ENCODE data around the gene CCDC78.
"Not testable (repeated sequence)": the region's sequence is repeated elsewhere in the genome, so short reads cannot be mapped to it uniquely, and the experiment has no call there.

Gene CCDC78

DNA sequence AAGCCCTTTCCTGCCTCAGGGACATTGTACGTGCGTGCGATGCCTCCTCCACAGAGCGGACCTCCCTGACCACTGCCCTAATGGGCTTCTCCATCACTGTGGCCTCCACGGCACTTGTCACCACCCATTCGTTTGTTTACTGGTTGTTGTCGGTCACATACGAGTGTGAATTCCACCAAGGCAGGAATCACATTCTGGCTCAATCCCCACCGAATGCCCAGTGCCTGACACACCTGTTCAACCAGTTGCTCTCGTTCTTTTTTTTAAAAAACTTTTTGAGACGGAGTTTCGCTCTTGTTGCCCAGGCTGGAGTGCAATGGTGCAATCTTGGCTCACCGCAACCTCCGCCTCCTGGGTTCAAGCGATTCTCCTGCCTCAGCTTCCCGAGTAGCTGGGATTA is 35.0 kb downstream of the CCDC78 start:
- not testable (repeated sequence) for DNase-seq

DNA sequence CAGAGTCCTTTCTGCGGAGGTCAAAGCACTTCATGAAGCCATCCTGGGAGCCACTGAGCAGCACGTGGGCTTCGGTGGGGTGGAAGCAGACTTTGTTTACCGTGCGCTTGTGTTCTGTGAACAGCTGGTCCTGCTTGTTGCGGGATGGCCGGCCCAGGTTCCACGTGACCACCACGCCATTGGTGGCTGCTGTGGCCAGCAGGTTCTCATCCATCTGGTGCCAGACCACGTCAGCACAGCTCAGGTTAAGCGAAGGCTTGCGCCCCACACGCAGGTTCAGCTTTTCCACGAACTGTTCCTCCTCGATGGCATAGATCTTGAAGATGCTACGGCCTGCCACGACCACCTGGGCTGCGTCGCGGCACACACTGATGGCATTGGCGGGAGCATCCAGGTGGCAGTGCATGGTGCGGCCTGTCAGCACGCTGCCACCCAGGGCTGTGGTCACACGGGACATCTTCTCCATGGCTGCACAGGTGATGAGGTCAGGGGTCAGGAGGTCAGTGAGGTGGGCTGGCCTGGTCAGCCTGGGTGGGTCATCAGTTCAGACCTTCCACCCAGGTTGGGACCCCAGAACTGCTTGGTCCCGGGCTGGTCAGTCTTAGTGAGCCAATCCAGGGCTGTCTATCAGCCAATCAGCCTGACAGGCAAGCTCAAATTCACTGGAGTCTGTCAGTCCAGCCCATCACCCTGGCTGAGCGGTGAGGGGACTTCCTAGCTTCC is 36.9 kb downstream of the CCDC78 start:
- no peak for DNase-seq

DNA sequence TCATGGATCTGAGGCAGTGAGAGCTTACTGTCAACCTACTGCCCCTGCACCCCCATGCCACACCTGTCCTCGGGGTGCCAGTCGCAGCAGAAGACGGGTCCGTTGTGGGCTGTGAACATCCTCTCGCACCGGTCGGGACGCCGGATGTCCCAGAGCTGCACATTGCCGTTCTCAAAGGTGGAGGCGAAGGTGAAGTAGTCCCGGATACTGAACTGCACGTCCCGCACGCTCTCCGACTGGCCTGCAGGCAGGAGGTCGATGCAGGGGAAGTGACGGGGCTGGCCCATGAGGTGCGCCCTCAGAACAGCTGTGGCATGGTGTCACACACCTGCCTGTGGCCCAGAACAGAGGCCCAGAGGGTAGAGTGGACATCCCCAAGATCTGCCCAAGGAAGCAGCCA is 38.7 kb downstream of the CCDC78 start:
- no peak for DNase-seq

DNA sequence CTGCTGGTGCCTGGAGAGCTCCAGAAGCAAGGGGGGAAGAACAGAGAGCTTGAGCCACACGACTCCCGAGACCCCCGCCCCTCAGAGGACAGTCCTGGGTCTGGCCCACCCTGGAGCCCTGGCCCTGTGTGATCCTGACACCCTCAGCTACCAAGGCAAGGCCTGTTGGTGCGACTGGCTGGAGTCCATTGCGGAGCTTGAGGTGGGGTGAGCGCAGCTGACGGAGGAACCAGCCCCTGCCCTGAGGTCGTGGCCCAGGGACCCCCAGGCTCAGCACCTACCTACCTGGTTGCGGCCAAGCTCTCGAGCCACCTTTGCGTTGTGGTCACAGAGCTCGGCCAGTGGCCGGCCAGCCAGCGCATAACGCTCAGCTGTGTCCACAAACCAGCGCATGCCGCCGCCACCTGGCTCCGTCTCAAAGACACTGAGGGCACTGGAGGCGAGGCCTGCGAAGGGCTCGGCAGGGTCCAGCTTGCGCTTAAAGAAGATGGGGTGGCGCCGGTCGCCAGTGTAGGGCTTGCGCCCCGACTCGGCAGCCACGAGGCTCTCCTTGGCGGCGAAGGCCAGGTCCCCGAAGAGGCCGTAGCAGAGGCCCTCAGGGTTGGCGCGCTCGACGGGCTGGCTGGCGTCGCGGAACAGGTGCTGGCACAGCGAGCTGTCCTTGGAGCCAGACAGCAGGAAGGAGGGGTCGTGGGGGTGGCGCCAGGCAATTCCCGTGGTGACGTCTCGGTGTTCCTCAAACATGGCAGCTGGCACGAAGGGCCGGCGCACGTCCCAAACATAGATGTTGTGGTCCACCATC is 39.6 kb downstream of the CCDC78 start:
- DNase-seq, result no peak

DNA sequence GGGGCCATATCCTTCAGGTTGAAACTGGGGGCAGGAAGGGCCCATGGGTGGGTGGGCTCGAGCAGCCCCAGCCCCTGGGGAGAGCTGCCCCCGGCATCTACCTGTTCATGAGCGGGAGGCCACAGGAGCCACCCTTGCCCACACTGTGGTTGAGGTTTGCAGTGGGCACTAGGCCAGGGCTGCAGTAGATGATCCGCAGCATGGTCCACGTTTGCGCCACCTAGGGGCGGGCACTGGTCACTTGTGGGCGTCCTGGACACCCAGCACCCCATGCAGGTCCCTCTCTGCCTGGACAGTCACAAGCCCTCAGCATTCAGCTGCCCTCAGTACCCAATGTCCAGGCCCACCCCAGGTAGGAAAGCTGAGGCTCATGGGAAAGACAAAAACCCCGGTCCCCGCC is 40.3 kb downstream of the CCDC78 start:
- DNase-seq, result no peak

DNA sequence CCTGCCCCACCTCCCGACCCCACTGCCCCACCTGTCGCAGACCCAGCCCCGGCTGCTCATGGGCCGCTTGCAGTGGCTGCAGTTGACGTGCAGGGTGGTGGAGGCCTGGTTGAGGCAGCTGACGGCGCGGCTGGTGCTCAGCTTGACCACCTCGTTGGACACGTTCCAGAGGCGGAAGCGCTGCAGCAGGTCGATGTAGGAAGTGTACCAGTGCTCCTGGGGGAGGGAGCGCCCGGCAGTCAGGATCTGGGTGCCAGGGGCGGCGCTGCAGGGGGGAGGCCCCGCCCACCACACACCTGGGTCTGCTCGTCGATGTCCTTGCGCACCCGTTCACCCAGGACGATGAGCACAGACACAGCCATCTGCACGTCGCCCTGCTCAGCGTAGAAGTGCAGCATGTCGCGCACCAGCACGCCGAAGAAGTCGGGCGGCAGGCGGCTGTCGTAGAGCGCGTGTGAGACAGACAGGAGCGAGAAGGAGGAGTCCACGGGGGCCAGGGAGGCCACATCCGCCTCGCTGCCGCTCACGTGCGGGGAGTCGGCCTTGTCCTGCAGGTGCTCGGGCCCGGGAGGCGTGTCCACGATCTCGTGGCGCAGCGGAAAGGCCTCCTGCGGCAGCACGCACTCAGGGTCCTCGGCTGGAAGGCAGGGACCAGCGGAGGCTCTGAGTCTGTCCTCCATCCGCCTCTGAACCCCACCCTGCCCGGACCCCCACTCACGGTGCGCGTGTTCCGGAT is 41.1 kb downstream of the CCDC78 start:
- no peak for DNase-seq

DNA sequence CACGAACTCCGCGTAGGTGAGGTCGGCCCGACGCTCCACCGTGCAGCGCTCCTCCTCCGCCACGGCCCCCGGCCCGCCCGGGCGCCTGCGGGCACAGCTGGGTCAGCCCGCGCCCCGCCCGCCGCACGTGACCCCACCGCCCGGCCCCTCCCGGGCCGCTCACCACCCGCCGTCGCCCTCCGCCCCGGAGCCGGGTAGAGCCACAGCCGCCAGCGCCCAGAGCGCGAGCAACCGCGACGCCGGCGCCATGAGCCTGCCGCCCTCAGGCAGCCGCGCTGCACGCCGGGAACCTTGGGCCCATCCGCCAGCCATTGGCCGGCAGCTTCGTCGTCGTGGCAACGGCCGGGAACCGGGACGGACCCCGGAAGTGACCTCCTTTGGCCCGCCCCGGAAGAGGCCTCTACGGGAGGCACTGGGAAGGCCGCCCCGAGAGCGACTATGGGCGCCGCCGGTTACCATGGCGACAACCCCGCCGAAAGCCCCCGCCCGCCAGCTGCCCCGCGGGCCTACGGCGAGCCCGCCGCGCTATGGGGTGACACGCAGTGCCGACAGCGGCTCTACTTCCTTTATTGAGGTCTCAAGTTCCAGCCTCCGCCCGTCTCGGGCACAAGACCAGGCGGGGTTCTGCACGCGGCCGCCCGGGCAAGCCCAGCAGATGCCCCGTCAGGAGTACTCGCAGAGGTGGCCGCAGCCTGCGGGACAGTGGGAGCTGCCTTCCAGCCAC is 42.0 kb downstream of the CCDC78 start, which contains the start of gene JMJD8:
Gene JMJD8 (minus strand): TSS at position 264 of the 724 bp plus-strand sequence. CDS start 15 bp downstream, at position 249.
- peak; percentile 83 for DNase-seq

DNA sequence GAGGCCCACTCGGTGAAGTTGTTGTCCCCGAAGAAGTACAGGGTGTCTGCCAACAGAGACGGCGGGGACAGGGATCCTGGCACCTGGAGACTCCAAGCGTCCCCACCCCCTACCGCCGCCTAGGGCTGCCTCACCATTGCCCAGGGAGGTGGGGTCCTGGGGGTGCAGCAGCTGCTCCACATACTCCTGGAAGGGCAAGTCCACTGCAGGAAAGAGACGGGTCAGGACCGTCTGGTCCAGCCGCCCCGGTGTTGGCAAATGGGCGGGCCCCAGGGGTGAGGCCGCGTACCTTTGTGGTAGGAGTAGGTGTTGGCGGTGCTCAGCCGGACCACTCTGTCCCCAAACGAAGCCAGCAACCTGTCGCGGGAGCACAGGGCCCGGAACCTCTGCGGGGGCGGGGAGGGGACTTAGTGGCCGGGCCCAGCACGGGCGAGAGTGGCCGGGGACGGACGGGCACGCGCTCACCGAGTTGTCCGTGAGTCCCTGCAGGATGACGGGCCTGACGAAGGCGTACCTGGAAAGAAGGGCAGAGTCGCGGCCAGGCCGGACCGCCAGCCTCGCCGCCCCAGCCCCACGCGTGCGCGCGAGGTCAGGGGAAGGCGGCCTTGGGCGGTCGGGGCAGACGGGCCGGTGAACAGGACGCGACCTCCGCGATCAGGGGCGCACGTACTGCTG is 42.7 kb downstream of the CCDC78 start:
- no peak for DNase-seq

DNA sequence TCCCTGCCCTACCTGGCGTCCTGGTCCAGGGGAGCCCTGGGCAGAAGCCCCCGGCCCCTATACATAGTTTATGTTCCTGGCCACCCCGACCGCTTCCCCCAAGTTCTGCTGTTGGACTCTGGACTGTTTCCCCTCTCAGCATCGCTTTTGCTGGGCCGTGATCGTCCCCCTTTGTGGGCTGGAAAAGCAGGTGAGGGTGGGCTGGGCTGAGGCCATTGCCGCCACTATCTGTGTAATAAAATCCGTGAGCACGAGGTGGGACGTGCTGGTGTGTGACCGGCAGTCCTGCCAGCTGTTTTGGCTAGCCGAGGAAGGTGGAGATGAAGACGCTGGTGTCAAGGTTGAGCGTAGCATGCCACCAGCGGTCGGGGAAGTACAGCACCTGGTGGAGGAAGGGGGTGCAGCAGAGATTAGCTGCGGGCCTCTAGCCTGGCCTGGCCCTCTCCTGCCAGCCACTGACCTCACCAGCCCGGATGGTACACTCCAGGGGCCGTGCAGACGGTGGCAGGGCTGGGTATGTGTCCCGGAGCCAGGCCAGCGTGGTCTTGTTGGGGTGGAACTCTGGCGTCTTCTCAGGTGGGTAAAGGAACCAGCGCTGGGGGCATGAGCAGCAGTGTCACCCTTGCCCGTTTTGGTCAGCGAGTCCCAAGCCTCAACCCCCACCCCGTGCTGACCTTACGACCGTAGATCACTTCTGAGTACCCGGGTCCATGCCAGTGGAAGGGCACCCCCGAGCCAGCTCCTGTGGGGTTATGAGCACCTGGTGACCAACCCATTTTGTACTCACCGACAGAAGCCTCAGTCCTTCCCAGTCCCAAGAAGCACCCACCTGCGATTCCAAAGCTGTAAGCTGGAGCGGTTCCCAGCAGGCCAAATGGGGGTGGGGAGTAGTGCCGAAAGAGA is 43.5 kb downstream of the CCDC78 start:
- no peak for DNase-seq

DNA sequence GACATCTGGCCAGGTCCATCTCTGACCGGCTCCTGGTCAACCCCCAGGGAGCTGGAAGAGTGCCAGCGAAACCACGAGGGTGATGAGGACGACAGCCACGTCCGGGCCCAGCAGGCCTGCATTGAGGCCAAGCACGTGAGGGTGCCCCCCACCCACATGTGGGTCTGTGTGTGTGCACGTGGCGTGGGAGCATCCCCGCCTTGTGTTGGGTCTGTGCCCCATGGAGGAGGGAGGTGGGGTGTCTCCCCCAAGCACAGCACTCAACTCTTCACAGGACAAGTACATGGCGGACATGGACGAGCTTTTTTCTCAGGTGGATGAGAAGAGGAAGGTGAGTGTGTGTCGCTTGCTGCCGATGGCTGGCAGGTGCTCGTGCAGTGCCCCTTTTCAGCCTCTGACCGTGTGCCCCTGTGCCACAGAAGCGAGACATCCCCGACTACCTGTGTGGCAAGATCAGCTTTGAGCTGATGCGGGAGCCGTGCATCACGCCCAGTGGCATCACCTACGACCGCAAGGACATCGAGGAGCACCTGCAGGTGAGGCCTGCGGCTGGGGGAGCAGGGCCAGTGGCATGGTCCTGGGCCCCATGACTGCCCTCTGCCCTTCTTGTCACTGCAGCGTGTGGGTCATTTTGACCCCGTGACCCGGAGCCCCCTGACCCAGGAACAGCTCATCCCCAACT is 44.4 kb downstream of the CCDC78 start:
- no peak for DNase-seq

DNA sequence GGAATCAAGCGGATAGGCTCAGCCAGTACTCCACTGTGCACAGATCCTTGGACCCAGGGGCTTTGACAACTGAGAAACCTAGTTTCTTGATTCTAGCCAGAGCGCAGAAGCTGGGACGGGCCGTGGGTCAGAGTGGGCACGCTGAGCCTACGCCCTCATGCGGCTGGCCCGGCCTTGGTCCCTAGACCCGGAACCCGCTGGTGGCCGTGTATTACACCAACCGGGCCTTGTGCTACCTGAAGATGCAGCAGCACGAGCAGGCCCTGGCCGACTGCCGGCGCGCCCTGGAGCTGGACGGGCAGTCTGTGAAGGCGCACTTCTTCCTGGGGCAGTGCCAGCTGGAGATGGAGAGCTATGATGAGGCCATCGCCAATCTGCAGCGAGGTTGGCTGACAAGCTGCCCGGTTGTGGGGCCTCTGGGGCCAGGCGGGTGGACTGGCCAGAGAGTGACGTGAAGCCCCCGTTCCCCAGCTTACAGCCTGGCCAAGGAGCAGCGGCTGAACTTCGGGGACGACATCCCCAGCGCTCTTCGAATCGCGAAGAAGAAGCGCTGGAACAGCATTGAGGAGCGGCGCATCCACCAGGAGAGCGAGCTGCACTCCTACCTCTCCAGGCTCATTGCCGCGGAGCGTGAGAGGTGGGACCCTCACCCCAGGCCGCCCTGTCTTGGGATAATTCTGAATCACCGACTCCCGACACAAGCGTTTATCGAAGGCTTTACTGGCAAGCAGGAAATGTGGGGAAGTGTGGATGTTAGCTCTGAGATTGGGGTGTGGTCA is 45.1 kb downstream of the CCDC78 start:
- no peak for DNase-seq

DNA sequence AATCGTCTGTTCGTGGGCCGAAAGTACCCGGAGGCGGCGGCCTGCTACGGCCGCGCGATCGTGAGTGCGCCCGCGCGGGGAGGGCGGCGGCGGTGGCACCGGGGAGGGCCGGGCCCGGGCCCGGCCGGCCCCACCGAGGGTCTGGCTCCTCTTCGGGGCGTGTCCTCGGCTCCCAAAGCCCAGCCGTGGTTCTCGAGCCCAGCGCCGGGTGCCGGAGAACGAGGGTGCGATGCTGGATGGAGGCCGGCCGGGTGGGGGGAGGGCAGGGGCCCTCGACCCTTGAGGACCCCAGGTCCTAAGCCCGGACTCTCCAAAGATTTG is 45.7 kb downstream of the CCDC78 start:
- no peak for DNase-seq

DNA sequence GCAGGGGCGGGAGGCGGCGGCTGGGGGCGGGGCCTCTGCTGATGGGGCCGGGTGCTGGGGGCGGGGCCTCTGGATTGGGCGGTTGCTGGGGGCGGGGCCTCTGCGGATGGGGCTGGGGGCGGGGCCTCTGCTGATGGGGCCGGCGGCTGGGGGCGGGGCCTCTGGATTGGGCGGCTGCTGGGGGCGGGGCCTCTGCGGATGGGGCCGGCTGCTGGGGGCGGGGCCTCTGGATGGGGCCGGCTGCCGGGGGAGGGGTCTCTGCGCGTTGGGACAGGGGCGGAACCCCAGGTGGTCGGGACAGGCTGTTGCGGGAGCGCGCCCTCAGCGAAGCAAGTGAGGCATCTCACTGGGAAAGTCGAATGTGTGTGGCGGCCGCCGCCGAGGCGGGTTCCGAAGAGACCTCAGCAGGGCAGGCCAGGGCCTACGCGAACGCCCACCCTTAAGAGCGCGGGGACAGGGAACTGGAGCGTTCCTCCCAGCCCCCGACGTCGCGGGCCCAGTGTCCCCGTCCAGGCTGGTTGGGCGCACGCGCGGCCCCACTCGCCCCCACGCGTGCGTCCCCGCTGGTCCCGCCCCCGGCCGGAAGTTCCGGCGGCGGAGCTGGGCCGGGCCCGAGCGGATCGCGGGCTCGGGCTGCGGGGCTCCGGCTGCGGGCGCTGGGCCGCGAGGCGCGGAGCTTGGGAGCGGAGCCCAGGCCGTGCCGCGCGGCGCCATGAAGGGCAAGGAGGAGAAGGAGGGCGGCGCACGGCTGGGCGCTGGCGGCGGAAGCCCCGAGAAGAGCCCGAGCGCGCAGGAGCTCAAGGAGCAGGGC is 46.2 kb downstream of the CCDC78 start, which contains the start of gene STUB1:
Gene STUB1 (plus strand): TSS at position 597 of the 811 bp plus-strand sequence. CDS start 116 bp downstream, at position 713.
- peak; percentile 78 for DNase-seq

DNA sequence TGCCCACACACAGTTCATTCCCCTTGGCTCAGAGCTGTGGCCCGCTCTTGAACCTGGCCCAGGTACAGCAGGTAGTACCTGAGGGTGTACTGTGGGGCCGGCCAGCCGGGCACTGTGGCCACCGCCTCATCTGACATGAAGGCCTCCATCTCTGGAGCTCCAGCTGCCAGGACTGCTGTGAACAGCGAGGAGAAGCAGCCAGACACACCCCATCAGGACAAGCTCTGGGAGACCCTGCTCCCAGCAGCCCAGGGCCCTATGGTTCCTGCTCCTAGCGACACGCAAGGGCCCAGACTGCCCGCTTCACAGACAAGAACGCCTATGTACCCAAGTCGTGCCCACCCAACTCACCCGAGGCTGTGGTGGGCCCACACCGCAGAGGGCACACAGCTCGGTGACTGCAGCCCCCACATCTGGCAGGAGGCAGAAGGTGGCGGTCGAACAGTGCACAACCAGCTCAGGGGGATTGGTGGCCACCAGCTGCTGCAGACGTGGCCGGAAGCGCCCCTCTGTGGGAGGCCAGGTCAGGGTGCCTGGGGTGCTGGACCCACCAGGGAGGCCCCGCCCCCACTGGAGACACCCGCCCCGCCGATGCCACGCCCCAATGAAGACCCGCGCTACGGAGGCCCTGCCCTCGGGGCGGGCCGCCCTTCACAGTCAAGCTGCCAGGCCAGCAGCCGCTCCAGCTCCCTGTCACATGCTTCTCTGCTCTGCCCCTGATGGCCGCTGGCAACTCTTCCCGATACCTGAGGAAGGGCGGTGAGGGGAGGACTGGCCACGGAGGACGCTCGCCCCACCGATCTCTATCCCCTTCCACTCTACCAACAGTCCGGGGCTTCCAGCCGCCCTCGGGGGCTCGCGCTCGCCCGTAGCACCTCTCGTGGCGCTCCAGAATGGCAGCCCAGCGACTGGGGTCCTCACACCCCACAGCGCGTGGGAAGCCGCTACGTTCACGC is 47.1 kb downstream of the CCDC78 start:
- DNase-seq, result peak; percentile 54

DNA sequence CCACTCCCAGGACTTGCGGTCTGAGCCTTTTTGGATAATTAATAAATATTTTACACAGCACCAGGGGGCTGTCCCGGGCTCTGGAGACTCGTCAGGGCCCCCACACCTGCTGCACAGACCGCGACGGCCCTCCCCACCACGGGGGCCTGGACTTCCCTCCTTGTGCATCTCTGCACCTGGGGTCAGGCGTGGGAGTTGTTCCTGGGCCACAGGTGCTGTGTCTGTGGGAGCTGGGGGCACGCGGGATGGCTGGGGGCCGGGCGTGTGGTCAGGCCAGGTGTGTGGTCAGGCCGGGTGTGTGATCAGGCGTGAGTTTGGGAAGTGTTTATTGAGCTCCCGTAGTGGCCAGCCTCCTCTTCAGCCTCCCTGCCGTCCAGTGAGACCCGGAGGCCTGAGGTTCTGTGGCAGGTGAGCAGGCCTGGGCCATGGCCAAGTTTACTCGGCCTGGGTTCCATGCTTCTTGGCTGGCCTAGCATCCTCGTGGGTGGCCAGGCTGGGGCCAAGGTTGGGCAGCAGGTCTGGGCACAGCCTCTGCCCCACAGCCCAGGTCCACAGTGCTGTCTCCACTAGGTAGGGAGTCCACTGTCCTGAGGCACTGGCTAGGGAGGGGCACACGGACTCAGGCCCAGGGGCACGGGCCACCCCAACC is 47.9 kb downstream of the CCDC78 start:
- DNase-seq, result no peak

DNA sequence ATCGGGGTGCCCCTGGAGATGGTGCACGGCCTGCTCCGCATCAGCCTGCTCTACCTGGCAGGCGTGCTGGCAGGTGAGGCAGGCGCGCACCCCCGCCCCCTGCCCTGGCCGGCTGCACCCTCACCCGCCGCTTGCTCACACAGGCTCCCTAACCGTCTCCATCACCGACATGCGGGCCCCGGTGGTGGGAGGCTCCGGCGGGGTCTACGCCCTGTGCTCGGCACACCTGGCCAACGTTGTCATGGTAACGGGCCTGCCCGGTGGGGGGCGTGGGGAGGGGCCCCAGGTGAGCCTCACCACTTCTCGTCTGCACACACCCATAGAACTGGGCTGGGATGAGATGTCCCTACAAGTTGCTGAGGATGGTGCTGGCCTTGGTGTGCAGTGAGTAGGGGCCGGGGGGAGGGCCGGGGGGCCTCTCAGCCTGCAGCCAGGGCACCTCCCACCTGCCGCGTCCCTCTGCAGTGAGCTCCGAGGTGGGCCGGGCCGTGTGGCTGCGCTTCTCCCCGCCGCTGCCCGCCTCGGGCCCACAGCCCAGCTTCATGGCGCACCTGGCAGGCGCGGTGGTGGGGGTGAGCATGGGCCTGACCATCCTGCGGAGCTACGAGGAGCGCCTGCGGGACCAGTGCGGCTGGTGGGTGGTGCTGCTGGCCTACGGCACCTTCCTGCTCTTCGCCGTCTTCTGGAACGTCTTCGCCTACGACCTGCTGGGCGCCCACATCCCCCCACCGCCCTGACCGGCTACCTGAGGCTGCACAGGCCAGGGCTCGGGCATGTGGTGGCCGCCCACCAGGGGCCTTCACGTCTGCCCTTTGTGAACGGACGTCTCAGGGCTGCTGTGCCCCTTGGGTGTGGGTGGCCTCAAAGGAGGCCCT is 48.7 kb downstream of the CCDC78 start:
- no peak for DNase-seq
